ENCODE results near the gene GABARAPL2.

DNA sequence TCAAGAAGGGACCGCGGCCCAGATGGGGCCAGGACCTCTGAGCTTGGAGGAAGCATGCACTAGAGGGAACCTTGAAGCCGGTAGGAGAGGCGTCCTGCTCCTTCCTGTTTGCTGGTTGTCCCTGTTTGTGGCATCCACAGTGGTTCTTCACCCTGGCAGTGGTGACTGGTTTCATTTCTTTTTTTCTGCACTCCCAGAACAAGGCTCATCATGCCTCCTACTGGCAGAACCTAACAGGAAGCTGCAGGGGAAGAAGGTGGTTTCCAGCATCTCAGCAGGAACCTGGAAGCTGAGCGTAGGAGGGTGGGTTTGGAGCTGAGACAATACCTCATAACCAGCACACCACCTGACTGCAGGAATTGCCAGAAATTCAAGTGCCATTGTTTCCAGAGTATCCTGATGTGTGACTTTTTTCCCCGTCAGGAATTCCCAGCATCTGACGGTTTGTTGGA, 15.9 kb upstream of the GABARAPL2 start:
- TF ChIP-seq EZH2 (IDR thresholded peaks at IDR 0.05), result no peak
- no peak for TF ChIP-seq POLR2AphosphoS5 (IDR thresholded peaks at IDR 0.05; ENCODE audit: borderline replicate concordance, low read depth, low read length)

Data from SK-N-MC (cell line).